PC-3 (cell line): ENCODE results near the gene CAPN13. TPM values are rescaled to one million over a fixed set of nuclear protein-coding genes. Genes with fewer than 3 reads are reported as not detected.

Source experiments
- ATAC-seq: fragments of 200-7000 bp; cut with Tn5 transposase; 2 replicates; pipeline ENCODE4 v1.9.1; 2020; ENCODE audit warnings: mild to moderate bottlenecking, moderate library complexity
- BruUV-seq: library from RNA; stranded (reverse); fragments of 400-500 nt; replicated peaks from 2 replicates; lab custom pipeline; 2021; lab: Mats Ljungman, UMichigan
- CTCF ChIA-PET: fragments of 300-600 bp; sonication (Branson Sonifier 250); formaldehyde crosslinking; loops from one replicate; lab custom pipeline; 2022; ENCODE audit warnings: antibody characterized with exemption; lab: Charles Lee
- POLR2A ChIA-PET: fragments of 300-600 bp; sonication (Branson Sonifier 250); formaldehyde crosslinking; loops from one replicate; lab custom pipeline; 2022; ENCODE audit warnings: antibody characterized with exemption; ENCODE audit not compliant: unreplicated experiment; lab: Charles Lee
- DNase-seq: peaks from one replicate; pipeline ENCODE4 v3.0.0-alpha.2; 2015
- H2AFZ ChIP-seq: fragments of 300-600 bp; sonication (generic); 2 replicates; pipeline ENCODE4 v1.6.0; 2016; ENCODE audit warnings: antibody characterized with exemption, low read length
- H3F3A ChIP-seq: fragments of 300-600 bp; sonication (generic); one replicate; pipeline ENCODE4 v1.6.0; 2017; ENCODE audit warnings: antibody characterized with exemption, low read length, control low read depth, mild to moderate bottlenecking; ENCODE audit not compliant: unreplicated experiment
- H3K27ac ChIP-seq: fragments of 300-600 bp; sonication (generic); 2 replicates; pipeline ENCODE4 v1.5.1; 2016; ENCODE audit warnings: mild to moderate bottlenecking, low read length
- H3K27me3 ChIP-seq: fragments of 300-600 bp; sonication (generic); 2 replicates; pipeline ENCODE4 v1.6.1; 2016; ENCODE audit warnings: low read length, mixed read lengths
- H3K36me3 ChIP-seq: fragments of 300-600 bp; sonication (generic); 2 replicates; pipeline ENCODE4 v1.6.1; 2016; ENCODE audit warnings: low read depth, mixed run types, low read length, mixed read lengths
- H3K4me1 ChIP-seq: fragments of 300-600 bp; sonication (generic); 2 replicates; pipeline ENCODE4 v1.5.1; 2016; ENCODE audit warnings: low read length; ENCODE audit not compliant: insufficient read depth
- H3K4me2 ChIP-seq: fragments of 300-600 bp; sonication (generic); 2 replicates; pipeline ENCODE4 v1.6.0; 2016; ENCODE audit warnings: low read length
- H3K4me3 ChIP-seq: fragments of 300-600 bp; sonication (generic); 2 replicates; pipeline ENCODE4 v1.5.1; 2016; ENCODE audit warnings: mild to moderate bottlenecking, low read length, mixed read lengths
- H3K79me2 ChIP-seq: fragments of 300-600 bp; sonication (generic); 2 replicates; pipeline ENCODE4 v1.6.1; 2017; ENCODE audit warnings: low read length, mixed read lengths
- H3K9ac ChIP-seq: fragments of 300-600 bp; sonication (generic); 2 replicates; pipeline ENCODE4 v1.6.0; 2016; ENCODE audit warnings: mild to moderate bottlenecking, low read length
- H3K9me2 ChIP-seq: fragments of 300-600 bp; sonication (generic); replicated peaks from 2 replicates; pipeline ENCODE4 v1.6.1; 2016; ENCODE audit warnings: mixed run types, low read length, mixed read lengths
- H3K9me3 ChIP-seq: fragments of 300-600 bp; sonication (generic); 2 replicates; pipeline ENCODE4 v1.6.1; 2016; ENCODE audit warnings: low read length, mixed read lengths
- H4K20me1 ChIP-seq: fragments of 300-600 bp; sonication (generic); 2 replicates; pipeline ENCODE4 v1.6.1; 2016; ENCODE audit warnings: low read length, mixed read lengths
- EZH2 ChIP-seq: fragments of 300-600 bp; sonication (generic); IDR thresholded peaks from one replicate; pipeline ENCODE4 v1.6.1; 2017; ENCODE audit warnings: antibody characterized with exemption, mild to moderate bottlenecking, low read length; ENCODE audit not compliant: unreplicated experiment
- EZH2phosphoT487 ChIP-seq: fragments of 300-600 bp; sonication (generic); IDR thresholded peaks from 2 replicates; pipeline ENCODE4 v1.6.1; 2018; ENCODE audit warnings: mild to moderate bottlenecking, antibody characterized with exemption, low read length, borderline replicate concordance
- intact Hi-C: fragments of 100-400 bp; cut with micrococcal nuclease; formaldehyde crosslinking; loops from 2 replicates; pipeline ENCODE4 v1.9.0; 2023
- total RNA-seq: library from RNA; depleted of rRNA; stranded (reverse); fragments of >200 nt; gene quantifications from 2 replicates; pipeline ENCODE4 v1.2.3, GENCODE V29; 2014
- TF ChIP-seq, protein P1 (sequence below): fragments of 300-600 bp; sonication (generic); conservative IDR thresholded peaks from 2 replicates; pipeline ENCODE4 v1.5.1; 2017; ENCODE audit warnings: antibody characterized with exemption, low read depth, mild to moderate bottlenecking, low read length

The CAPN13 gene
- total RNA-seq, 1 experiment from 2014 or later: 0.44 TPM

DNA sequence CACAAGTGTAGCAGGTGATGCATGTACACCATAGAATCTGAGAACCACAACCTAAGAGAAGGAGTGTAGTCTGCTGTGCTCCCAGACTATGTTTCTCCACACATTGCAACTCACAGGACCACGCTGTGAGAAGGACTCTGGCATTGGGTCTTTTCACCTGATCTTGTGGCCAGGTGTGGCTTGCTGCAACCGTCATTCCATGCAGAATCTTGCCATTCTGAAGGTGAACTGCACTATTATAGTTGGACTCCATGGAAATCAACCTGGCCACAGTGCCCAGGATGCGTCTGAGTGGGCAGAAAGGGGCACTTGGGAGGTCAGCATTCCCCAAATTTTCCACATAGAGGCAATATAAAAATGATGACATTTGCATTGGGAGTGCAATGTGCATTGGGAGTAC, 122.2 kb downstream of the CAPN13 start:
- Histone ChIP-seq H3K36me3 (no peaks in the 10 kb centered on the region), H3K4me3 (no peak overlapping the region), H3K9me2 (no peaks in the 10 kb centered on the region), H3K79me2 (no peaks in the 10 kb centered on the region), H3K9ac (no peak overlapping the region), H3K4me2 (no peak overlapping the region), H3F3A (no peaks in the 10 kb centered on the region), H4K20me1 (no peaks in the 10 kb centered on the region), H3K4me1 (no peaks in the 10 kb centered on the region), H2AFZ (no peak overlapping the region), H3K9me3 (no peaks in the 10 kb centered on the region), H3K27me3 (no peaks in the 10 kb centered on the region), H3K27ac (no peak overlapping the region)
- intact Hi-C loops: no loop called here
- TF ChIP-seq EZH2phosphoT487: no peak
- TF ChIP-seq EZH2: no peak
- TF ChIP-seq, protein P1, sequence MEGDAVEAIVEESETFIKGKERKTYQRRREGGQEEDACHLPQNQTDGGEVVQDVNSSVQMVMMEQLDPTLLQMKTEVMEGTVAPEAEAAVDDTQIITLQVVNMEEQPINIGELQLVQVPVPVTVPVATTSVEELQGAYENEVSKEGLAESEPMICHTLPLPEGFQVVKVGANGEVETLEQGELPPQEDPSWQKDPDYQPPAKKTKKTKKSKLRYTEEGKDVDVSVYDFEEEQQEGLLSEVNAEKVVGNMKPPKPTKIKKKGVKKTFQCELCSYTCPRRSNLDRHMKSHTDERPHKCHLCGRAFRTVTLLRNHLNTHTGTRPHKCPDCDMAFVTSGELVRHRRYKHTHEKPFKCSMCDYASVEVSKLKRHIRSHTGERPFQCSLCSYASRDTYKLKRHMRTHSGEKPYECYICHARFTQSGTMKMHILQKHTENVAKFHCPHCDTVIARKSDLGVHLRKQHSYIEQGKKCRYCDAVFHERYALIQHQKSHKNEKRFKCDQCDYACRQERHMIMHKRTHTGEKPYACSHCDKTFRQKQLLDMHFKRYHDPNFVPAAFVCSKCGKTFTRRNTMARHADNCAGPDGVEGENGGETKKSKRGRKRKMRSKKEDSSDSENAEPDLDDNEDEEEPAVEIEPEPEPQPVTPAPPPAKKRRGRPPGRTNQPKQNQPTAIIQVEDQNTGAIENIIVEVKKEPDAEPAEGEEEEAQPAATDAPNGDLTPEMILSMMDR: no peak
- no TSS peak for BruUV-seq
- DNase-seq: no peak
- ATAC-seq: no peak
- ChIA-PET POLR2A (no interaction called here), CTCF (no interaction called here)

DNA sequence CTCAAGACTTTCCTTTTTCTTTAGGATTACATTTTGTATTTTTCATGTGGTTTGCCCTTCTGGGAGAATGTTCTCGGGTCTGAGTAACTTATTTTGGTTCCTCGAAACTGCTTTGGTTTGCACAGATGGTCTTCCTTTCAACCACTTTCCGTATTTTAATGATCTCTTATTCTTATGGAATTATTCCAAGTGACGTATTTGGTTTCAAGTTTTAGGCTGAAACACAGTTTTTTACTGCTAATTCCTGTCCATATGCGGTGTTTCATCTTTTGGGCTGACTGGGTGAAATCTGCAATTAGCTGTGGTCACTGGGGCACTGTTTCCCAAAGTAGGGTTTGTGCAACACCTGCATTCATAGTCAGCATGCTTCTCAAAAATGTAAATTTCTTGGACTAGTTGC, 122.7 kb downstream of the CAPN13 start:
- H4K20me1 ChIP-seq: no peaks in the 10 kb centered on the region
- CTCF ChIA-PET: no interaction called here
- no peak for ATAC-seq
- DNase-seq: no peak
- H3K9me2 ChIP-seq: no peaks in the 10 kb centered on the region
- no peaks in the 10 kb centered on the region for H3K27me3 ChIP-seq
- H3K4me3 ChIP-seq: no peak overlapping the region
- no peak overlapping the region for H2AFZ ChIP-seq
- H3K27ac ChIP-seq: no peak overlapping the region
- no peak overlapping the region for H3K4me2 ChIP-seq
- no peaks in the 10 kb centered on the region for H3K36me3 ChIP-seq
- intact Hi-C loops: no loop called here
- TF ChIP-seq EZH2phosphoT487 (no peak), EZH2 (no peak)
- TF ChIP-seq, protein P1: no peak
- no peaks in the 10 kb centered on the region for H3K9me3 ChIP-seq
- no peak overlapping the region for H3K9ac ChIP-seq
- no peaks in the 10 kb centered on the region for H3K79me2 ChIP-seq
- no TSS peak for BruUV-seq
- H3F3A ChIP-seq: no peaks in the 10 kb centered on the region
- H3K4me1 ChIP-seq: no peaks in the 10 kb centered on the region
- POLR2A ChIA-PET: no interaction called here

DNA sequence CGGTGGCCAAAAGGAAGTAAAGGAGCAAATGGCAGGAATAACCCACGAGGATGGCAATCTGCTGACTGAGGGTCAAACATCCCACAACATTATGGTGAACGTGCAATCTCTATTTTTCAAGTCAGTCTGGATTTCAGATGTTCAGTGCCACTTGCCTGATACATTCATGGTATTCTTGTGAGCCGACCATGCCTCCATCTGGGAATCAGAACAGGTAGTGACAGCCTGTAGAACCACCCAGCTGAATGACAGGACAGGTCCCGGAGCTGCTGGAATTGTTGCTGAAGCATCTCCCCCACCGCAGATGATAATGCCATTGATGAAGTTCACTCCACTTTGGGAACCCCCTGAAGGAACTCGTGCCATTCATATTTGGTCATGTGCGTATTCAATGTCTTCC, 123.2 kb downstream of the CAPN13 start:
- no peak for TF ChIP-seq EZH2phosphoT487
- TF ChIP-seq, protein P1: no peak
- BruUV-seq: no TSS peak
- DNase-seq (no peak), ATAC-seq (no peak)
- H2AFZ ChIP-seq: no peak overlapping the region
- no peak overlapping the region for H3K27ac ChIP-seq
- H3K79me2 ChIP-seq: no peaks in the 10 kb centered on the region
- no peak overlapping the region for H3K4me2 ChIP-seq
- no peaks in the 10 kb centered on the region for H3K27me3 ChIP-seq
- H3K9me2 ChIP-seq: no peaks in the 10 kb centered on the region
- no peaks in the 10 kb centered on the region for H3K36me3 ChIP-seq
- H3K9me3 ChIP-seq: no peaks in the 10 kb centered on the region
- ChIA-PET POLR2A (no interaction called here), CTCF (no interaction called here)
- no peak overlapping the region for H3K9ac ChIP-seq
- H3F3A ChIP-seq: no peaks in the 10 kb centered on the region
- H3K4me1 ChIP-seq: no peaks in the 10 kb centered on the region
- H3K4me3 ChIP-seq: no peak overlapping the region
- no peaks in the 10 kb centered on the region for H4K20me1 ChIP-seq
- intact Hi-C loops: no loop called here
